Activated CD4-positive, alpha-beta T cell treated with anti-CD3 and anti-CD28 coated beads for 36 hours (primary cell): ENCODE results near the gene SNAP29. TPM values are rescaled to one million over a fixed set of nuclear protein-coding genes. Genes with fewer than 3 reads are reported as not detected.
"Not testable (repeated sequence)": the region's sequence is repeated elsewhere in the genome, so short reads cannot be mapped to it uniquely, and the experiment has no call there.

ENCODE experiments used
- ATAC-seq: fragments of 200-7000 bp; cut with Tn5 transposase; one replicate; pipeline ENCODE4 v1.10.0; 2021; ENCODE audit warnings: mild to moderate bottlenecking, moderate library complexity
- CTCF ChIA-PET: fragments of 350-600 bp; sonication (Branson Sonifier 250); formaldehyde crosslinking; loops from one replicate; lab custom pipeline; 2021; ENCODE audit warnings: antibody characterized with exemption; lab: Charles Lee
- POLR2A ChIA-PET: fragments of 350-600 bp; sonication (Branson Sonifier 250); formaldehyde crosslinking; loops from one replicate; lab custom pipeline; 2021; ENCODE audit warnings: antibody characterized with exemption, inconsistent platforms; lab: Charles Lee
- DNase-seq: peaks from one replicate; pipeline ENCODE4 v3.0.0-alpha.2; 2020
- H3K27ac Mint-ChIP-seq: one replicate; pipeline ENCODE4 v1.8.0; 2021; ENCODE audit warnings: mixed read lengths
- H3K27me3 Mint-ChIP-seq: one replicate; pipeline ENCODE4 v1.8.0; 2021; ENCODE audit warnings: mixed read lengths
- H3K36me3 Mint-ChIP-seq: one replicate; pipeline ENCODE4 v1.8.0; 2021; ENCODE audit warnings: low read depth, mixed read lengths
- H3K4me1 Mint-ChIP-seq: one replicate; pipeline ENCODE4 v1.8.0; 2021; ENCODE audit warnings: mixed read lengths
- H3K4me3 Mint-ChIP-seq: one replicate; pipeline ENCODE4 v1.8.0; 2021; ENCODE audit warnings: mild to moderate bottlenecking, moderate library complexity, mixed read lengths
- H3K9me3 Mint-ChIP-seq: one replicate; pipeline ENCODE4 v1.8.0; 2021; ENCODE audit warnings: low read depth, mixed read lengths
- intact Hi-C, 2 experiments: fragments of 100-400 bp; cut with DNase I in 1 of 2; cut with micrococcal nuclease in 1 of 2; formaldehyde crosslinking; loops; one replicate each; pipeline versions ENCODE4 v1.14.2 to v1.15.1; 2022 to 2024; cut with DNase I, micrococcal nuclease
- total RNA-seq, 2 experiments: library from RNA; stranded (reverse); gene quantifications; one replicate each; pipeline ENCODE4 v1.2.3, GENCODE V29; 2021

The SNAP29 gene
- total RNA-seq, 2 experiments from 2014 or later, result 22.8 to 33.8 TPM

GRCh38 chr22:20919718-20920117, 60.9 kb downstream of the SNAP29 start:
- Mint-ChIP-seq H3K4me3 (peak overlapping the region; percentile 99), H3K4me1 (peaks cover 41% of the 10 kb centered on the region), H3K9me3 (no peaks in the 10 kb centered on the region), H3K36me3 (peaks cover 32% of the 10 kb centered on the region), H3K27me3 (no peaks in the 10 kb centered on the region), H3K27ac (peak overlapping the region; percentile 53)
- ATAC-seq (no peak), DNase-seq (no peak)
- CTCF ChIA-PET, result interaction anchor here (0.7 to 1.9 kb wide), 3 partner anchors 11 to 56 kb away, joined by 3 to 4 read pairs (median 4); no protein-coding TSS in a partner anchor
- intact Hi-C loops, result loop anchor here (5.0 to 10.0 kb wide), 6 partner anchors 38 to 412 kb away; partner anchors contain the start of genes MED15 (in 1 of the 2) and THAP7 (in 1 of the 2)
- POLR2A ChIA-PET, result no interaction called here

DNA sequence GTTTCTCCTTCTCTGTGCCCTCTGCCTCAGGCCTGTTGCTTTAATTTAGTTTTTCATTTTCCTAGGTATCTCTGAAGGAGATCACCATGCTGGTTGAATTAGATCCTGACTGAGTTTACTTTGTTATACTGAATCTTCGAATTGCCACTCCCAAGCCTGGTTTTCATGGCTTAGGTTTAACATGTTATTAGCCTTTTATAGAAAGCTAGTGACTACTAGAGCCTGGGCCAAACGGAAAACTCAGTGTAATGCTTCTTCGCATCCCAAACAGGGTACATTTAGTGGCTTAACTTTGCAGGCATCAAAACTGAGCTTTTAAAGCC, 62.0 kb downstream of the SNAP29 start:
- H3K36me3 Mint-ChIP-seq, result peaks cover 40% of the 10 kb centered on the region
- ChIA-PET POLR2A (interaction anchor here (1.0 to 1.1 kb wide), 2 partner anchors 9 to 81 kb away, joined by 3 to 5 read pairs; partner anchors contain the start of gene THAP7), CTCF (interaction anchor here (0.9 to 1.9 kb wide), 4 partner anchors 8 to 30 kb away, joined by 3 to 4 read pairs (median 4); no protein-coding TSS in a partner anchor)
- H3K27me3 Mint-ChIP-seq, result no peaks in the 10 kb centered on the region
- no peak for DNase-seq
- no peaks in the 10 kb centered on the region for H3K9me3 Mint-ChIP-seq
- peak overlapping the region; percentile 99 for H3K4me3 Mint-ChIP-seq
- H3K4me1 Mint-ChIP-seq, result peaks cover 52% of the 10 kb centered on the region
- ATAC-seq, result no peak
- peak overlapping the region; percentile 26 for H3K27ac Mint-ChIP-seq
- intact Hi-C loops, result loop anchor here in 1 of 2 experiments (10.0 kb wide), 1 partner anchor 164 kb away; no protein-coding TSS in a partner anchor

GRCh38 chr22:20922141-20922751, 63.4 kb downstream of the SNAP29 start:
- Mint-ChIP-seq H3K9me3 (no peaks in the 10 kb centered on the region), H3K27me3 (no peaks in the 10 kb centered on the region), H3K36me3 (peaks cover 48% of the 10 kb centered on the region), H3K4me1 (peaks cover 52% of the 10 kb centered on the region), H3K27ac (peak overlapping the region; percentile 70), H3K4me3 (peak overlapping the region; percentile 22)
- no peak for ATAC-seq
- no peak for DNase-seq
- POLR2A ChIA-PET, result interaction anchor here (0.7 to 1.0 kb wide), 2 partner anchors 11 to 68 kb away, joined by 3 to 4 read pairs; no protein-coding TSS in a partner anchor
- intact Hi-C loops, result loop anchor here in 1 of 2 experiments (10.0 kb wide), 1 partner anchor 163 kb away; no protein-coding TSS in a partner anchor
- CTCF ChIA-PET, result interaction anchor here (0.6 kb wide), 2 partner anchors 70 to 174 kb away, joined by 3 read pairs; no protein-coding TSS in a partner anchor

DNA sequence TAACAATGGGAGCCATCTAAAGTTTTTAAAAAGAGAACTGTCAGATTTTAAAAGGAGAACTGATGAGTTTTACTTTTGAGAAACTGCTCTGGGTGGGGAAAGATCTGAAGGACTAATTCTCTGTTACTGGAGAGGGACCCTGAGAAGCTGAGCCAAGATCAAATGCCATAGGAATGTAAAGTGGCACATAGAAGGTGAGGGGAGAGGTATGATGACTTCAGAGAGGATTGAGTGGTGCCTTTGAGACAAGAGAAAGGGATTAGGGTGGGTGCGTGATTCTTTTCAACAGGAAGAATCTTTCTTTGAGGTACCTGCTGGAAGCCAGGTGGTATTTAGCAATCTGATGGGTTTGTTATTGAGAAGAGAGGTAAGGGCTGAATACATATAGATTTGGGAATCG, 67.4 kb downstream of the SNAP29 start:
- Mint-ChIP-seq H3K27me3 (no peaks in the 10 kb centered on the region), H3K36me3 (peaks cover 31% of the 10 kb centered on the region), H3K4me3 (no peak overlapping the region), H3K4me1 (peaks cover 54% of the 10 kb centered on the region), H3K9me3 (no peaks in the 10 kb centered on the region), H3K27ac (peak overlapping the region; percentile 7)
- ChIA-PET POLR2A (interaction anchor here (0.6 kb wide), 1 partner anchor 687 kb away, joined by 4 read pairs; no protein-coding TSS in a partner anchor), CTCF (interaction anchor here (1.0 to 1.1 kb wide), 2 partner anchors 100 to 102 kb away, joined by 3 read pairs; no protein-coding TSS in a partner anchor)
- intact Hi-C loops, result loop anchor here in 1 of 2 experiments (10.0 kb wide), 1 partner anchor 159 kb away; no protein-coding TSS in a partner anchor
- DNase-seq (no peak), ATAC-seq (no peak)

- H3K4me3 Mint-ChIP-seq, result no peak overlapping the region
- H3K36me3 Mint-ChIP-seq, result peaks cover 29% of the 10 kb centered on the region
- CTCF ChIA-PET, result interaction anchor here (0.8 kb wide), 1 partner anchor 18 kb away, joined by 3 read pairs; no protein-coding TSS in a partner anchor
- peaks cover 48% of the 10 kb centered on the region for H3K4me1 Mint-ChIP-seq
- H3K27ac Mint-ChIP-seq, result no peak overlapping the region
- POLR2A ChIA-PET, result no interaction called here
- H3K27me3 Mint-ChIP-seq, result no peaks in the 10 kb centered on the region
- no peaks in the 10 kb centered on the region for H3K9me3 Mint-ChIP-seq
- DNase-seq, result no peak
- ATAC-seq, result no peak
- intact Hi-C loops, result loop anchor here in 1 of 2 experiments (10.0 kb wide), 1 partner anchor 157 kb away; no protein-coding TSS in a partner anchor
Measured at GRCh38 chr22:20927940-20928572, 69.2 kb downstream of the SNAP29 start.

GRCh38 chr22:20928573-20928967, 69.8 kb downstream of the SNAP29 start:
- no peaks in the 10 kb centered on the region for H3K9me3 Mint-ChIP-seq
- intact Hi-C loops, result loop anchor here in 1 of 2 experiments (10.0 kb wide), 1 partner anchor 156 kb away; no protein-coding TSS in a partner anchor
- no peak overlapping the region for H3K27ac Mint-ChIP-seq
- H3K27me3 Mint-ChIP-seq, result no peaks in the 10 kb centered on the region
- ChIA-PET CTCF (interaction anchor here (0.5 to 1.1 kb wide), 6 partner anchors 8 to 1018 kb away, joined by 3 to 5 read pairs (median 3); no protein-coding TSS in a partner anchor), POLR2A (no interaction called here)
- no peak overlapping the region for H3K4me3 Mint-ChIP-seq
- H3K36me3 Mint-ChIP-seq, result peaks cover 29% of the 10 kb centered on the region
- no peak for ATAC-seq
- peaks cover 49% of the 10 kb centered on the region for H3K4me1 Mint-ChIP-seq
- no peak for DNase-seq

DNA sequence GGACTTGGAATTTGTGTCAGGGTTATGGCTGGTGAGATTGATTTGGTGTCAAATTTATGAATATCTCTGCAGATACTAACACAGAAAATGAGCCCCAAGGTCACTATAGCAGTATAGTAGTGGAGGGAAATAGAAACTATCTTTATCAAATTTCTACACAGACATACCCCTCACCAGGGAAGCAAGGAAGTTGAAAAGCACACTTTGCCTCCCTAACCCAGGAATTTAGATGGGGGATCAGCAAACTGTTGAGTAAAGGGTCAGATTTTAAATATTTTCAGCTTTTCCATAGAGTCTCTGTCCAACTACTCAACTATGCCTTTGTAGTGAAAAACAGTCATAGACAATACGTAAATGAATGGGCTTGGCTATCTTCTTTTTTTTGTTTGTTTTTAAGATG, 71.2 kb downstream of the SNAP29 start:
- ATAC-seq (no peak), DNase-seq (no peak)
- no peaks in the 10 kb centered on the region for H3K27me3 Mint-ChIP-seq
- intact Hi-C loops, result no loop called here
- H3K4me1 Mint-ChIP-seq, result peaks cover 48% of the 10 kb centered on the region
- H3K9me3 Mint-ChIP-seq, result no peaks in the 10 kb centered on the region
- H3K27ac Mint-ChIP-seq, result no peak overlapping the region
- H3K4me3 Mint-ChIP-seq, result no peak overlapping the region
- H3K36me3 Mint-ChIP-seq, result peaks cover 38% of the 10 kb centered on the region
- ChIA-PET CTCF (interaction anchor here (1.1 kb wide), 1 partner anchor 9 kb away, joined by 3 read pairs; no protein-coding TSS in a partner anchor), POLR2A (no interaction called here)

DNA sequence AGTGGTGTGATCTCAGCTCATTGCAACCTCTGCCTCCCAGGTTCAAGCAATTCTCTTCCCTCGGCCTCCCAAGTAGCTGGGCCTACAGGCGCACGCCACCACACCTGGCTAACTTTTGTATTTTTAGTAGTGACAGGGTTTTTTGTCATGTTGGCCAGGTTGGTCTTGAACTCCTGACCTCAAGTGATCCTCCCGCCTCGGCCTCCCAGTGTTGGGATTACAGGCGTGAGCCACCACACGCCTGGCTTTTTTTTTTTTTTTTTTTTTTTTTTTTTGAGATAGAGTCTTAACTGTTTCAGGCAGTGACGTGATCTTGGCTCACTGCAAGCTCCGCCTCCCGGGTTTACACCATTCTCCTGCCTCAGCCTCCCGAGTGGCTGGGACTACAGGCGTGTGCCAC, 71.6 kb downstream of the SNAP29 start:
- Mint-ChIP-seq H3K4me1 (peaks cover 49% of the 10 kb centered on the region), H3K36me3 (peaks cover 39% of the 10 kb centered on the region)
- H3K9me3 Mint-ChIP-seq, DNase-seq, H3K4me3 Mint-ChIP-seq, POLR2A ChIA-PET, intact Hi-C loops, H3K27ac Mint-ChIP-seq, H3K27me3 Mint-ChIP-seq, ATAC-seq: not testable (repeated sequence)
- CTCF ChIA-PET, result interaction anchor here (1.2 kb wide), 1 partner anchor 10 kb away, joined by 4 read pairs; no protein-coding TSS in a partner anchor

- peaks cover 39% of the 10 kb centered on the region for H3K36me3 Mint-ChIP-seq
Measured at GRCh38 chr22:20931126-20931654, 72.4 kb downstream of the SNAP29 start.

DNA sequence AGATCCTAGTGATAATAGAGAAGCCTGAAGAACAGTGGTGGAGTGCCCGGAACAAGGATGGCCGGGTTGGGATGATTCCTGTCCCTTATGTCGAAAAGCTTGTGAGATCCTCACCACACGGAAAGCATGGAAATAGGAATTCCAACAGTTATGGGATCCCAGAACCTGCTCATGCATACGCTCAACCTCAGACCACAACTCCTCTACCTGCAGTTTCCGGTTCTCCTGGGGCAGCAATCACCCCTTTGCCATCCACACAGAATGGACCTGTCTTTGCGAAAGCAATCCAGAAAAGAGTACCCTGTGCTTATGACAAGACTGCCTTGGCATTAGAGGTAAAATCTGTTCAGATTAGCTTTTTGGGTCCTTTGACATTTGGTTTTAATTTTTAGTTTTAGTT, 75.1 kb downstream of the SNAP29 start:
- H3K36me3 Mint-ChIP-seq, result peaks cover 46% of the 10 kb centered on the region
- no peak overlapping the region for H3K4me3 Mint-ChIP-seq
- H3K27ac Mint-ChIP-seq, result no peak overlapping the region
- CTCF ChIA-PET, result interaction anchor here (0.6 to 0.7 kb wide), 2 partner anchors 133 to 140 kb away, joined by 3 read pairs; no protein-coding TSS in a partner anchor
- intact Hi-C loops, result no loop called here
- no peaks in the 10 kb centered on the region for H3K27me3 Mint-ChIP-seq
- H3K9me3 Mint-ChIP-seq, result no peaks in the 10 kb centered on the region
- DNase-seq (no peak), ATAC-seq (no peak)
- POLR2A ChIA-PET, result no interaction called here
- peaks cover 64% of the 10 kb centered on the region for H3K4me1 Mint-ChIP-seq

More at GRCh38 chr22:20931126-20931654, 72.4 kb downstream of the SNAP29 start:
- peaks cover 47% of the 10 kb centered on the region for H3K4me1 Mint-ChIP-seq
- H3K4me3 Mint-ChIP-seq, result no peak overlapping the region
- no peaks in the 10 kb centered on the region for H3K9me3 Mint-ChIP-seq
- POLR2A ChIA-PET, result interaction anchor here (0.7 kb wide), 1 partner anchor 20 kb away, joined by 3 read pairs; no protein-coding TSS in a partner anchor
- ATAC-seq, result no peak
- no peak for DNase-seq
- no peak overlapping the region for H3K27ac Mint-ChIP-seq
- intact Hi-C loops, result no loop called here
- no peaks in the 10 kb centered on the region for H3K27me3 Mint-ChIP-seq
- CTCF ChIA-PET, result interaction anchor here (0.6 to 1.2 kb wide), 2 partner anchors 11 to 41 kb away, joined by 3 to 4 read pairs; no protein-coding TSS in a partner anchor
